ENCODE data around the gene FOXP1. TPM values are rescaled to one million over a fixed set of nuclear protein-coding genes. Genes with fewer than 3 reads are reported as not detected.
A peak's percentile ranks its signal among the peaks of the same experiment; 100 is the strongest.

The FOXP1 gene
- total and polyA plus RNA-seq, 2 of the 13 experiments (the other 11 are each of a cell fraction or from before 2014, with no cell fraction given): 40.4 to 59.0 TPM

- TF ChIP-seq ZKSCAN1 (IDR thresholded peaks at IDR 0.05; ENCODE audit: low read length) (no peak), ZFAT (CRISPR knock-in tag; conservative IDR thresholded peaks at IDR 0.05) (no peak), NKX3-1 (CRISPR knock-in tag; IDR thresholded peaks at IDR 0.05) (no peak), ZNF557 (CRISPR knock-in tag; IDR thresholded peaks at IDR 0.05) (no peak), PREB (CRISPR knock-in tag; IDR thresholded peaks at IDR 0.05) (no peak)
Measured at GRCh38 chr3:71035886-71036285, 547.6 kb downstream of the FOXP1 start (continued).

GRCh38 chr3:71035314-71035713 lies 548.2 kb downstream of the FOXP1 start:
- DNase-seq (ENCODE audit: low spot score) (no peak), FAIRE-seq (no peak), ATAC-seq (no peak)
- H3K9me3 ChIP-seq (ENCODE audit: low read length): no peaks in the 10 kb centered on the region
- peak; percentile 59 for TF ChIP-seq ZBTB40 (IDR thresholded peaks at IDR 0.05)
- TF ChIP-seq ZBTB40 (CRISPR knock-in tag; IDR thresholded peaks at IDR 0.05): peak; percentile 96
- TF ChIP-seq HOMEZ (CRISPR knock-in tag; IDR thresholded peaks at IDR 0.05; ENCODE audit: low read depth): 0 out of 2 replicates have a peak, but pooled peaks have one; percentile 30
- TF ChIP-seq ZBTB42 (CRISPR knock-in tag; IDR thresholded peaks at IDR 0.05): no peak
- TF ChIP-seq NR2F6 (IDR thresholded peaks at IDR 0.05): peak; percentile 11; the same call in 1 of the 2 replicates
- TF ChIP-seq NR2F6 (CRISPR knock-in tag; IDR thresholded peaks at IDR 0.05): no peak
- no peak overlapping the region for H2AFZ ChIP-seq (ENCODE audit: low read length)
- H3K4me1 ChIP-seq (ENCODE audit: insufficient read depth, low read length): peaks cover 26% of the 10 kb centered on the region
- 93% methylated on average over 5 of the region's 5 CpGs for WGBS (ENCODE audit: low lambda C conversion rate)
- H3K79me2 ChIP-seq (ENCODE audit: insufficient read depth, low read length): peaks cover 21% of the 10 kb centered on the region
- BruUV-seq (replicated peaks): no TSS peak
- no peak overlapping the region for H3K9ac ChIP-seq (ENCODE audit: insufficient read depth, low read depth, low read length)
- H3K4me3 ChIP-seq (replicated peaks in 1 of 3; ENCODE audit: insufficient read depth in 1 of 3, low read depth in 2 of 3, low read length in 3 of 3): no peak overlapping the region
- peak overlapping the region; percentile 14 for H3K27ac ChIP-seq (ENCODE audit: extremely low read length, insufficient read depth, low read length)
- H4K20me1 ChIP-seq (ENCODE audit: insufficient read depth, low read length): 0 out of 2 replicates have a peak, but pooled peaks cover 4% of the 10 kb centered on the region
- H3K27me3 ChIP-seq (ENCODE audit: control insufficient read depth in 1 of 2, insufficient read depth in 2 of 2, low read length in 2 of 2): no peaks in the 10 kb centered on the region
- intact Hi-C loops (cut with micrococcal nuclease; ENCODE audit: unreplicated experiment): no loop called here
- in situ Hi-C loops (cut with HindIII; ENCODE audit: extremely low pct_ligation_motif_present, low pct_unique_long_range_greater_than_20kb): no loop called here
- CTCF ChIA-PET (ENCODE audit: low intra/inter-chr PET ratio, low total read pairs): no interaction called here
- no peak overlapping the region for H3K4me2 ChIP-seq (ENCODE audit: low read depth, low read length)
- H3K36me3 ChIP-seq (replicated peaks in 1 of 2; ENCODE audit: control insufficient read depth in 1 of 2, insufficient read depth in 2 of 2, low read length in 2 of 2): peaks cover 25 to 79% of the 10 kb centered on the region in 2 experiments
- POLR2A ChIA-PET: no interaction called here
